ENCODE data around the gene EXO1. TPM values are rescaled to one million over a fixed set of nuclear protein-coding genes. Genes with fewer than 3 reads are reported as not detected.

EXO1 gene
- total and polyA plus RNA-seq, 9 donors = 0.12 to 1.3 (median 0.63) TPM

- Histone ChIP-seq H3K27ac (no peak overlapping the region), H3K4me3 (no peak overlapping the region), H3K4me1 (ENCODE audit: insufficient read depth) (no peaks in the 10 kb centered on the region), H3K36me3 (no peaks in the 10 kb centered on the region), H3K9me3 (no peaks in the 10 kb centered on the region), H3K27me3 (no peaks in the 10 kb centered on the region)
- WGBS, 3 donors = 59 to 70% (median 68%) methylated on average over 3 of the region's 3 CpGs
- DNase-seq = no peak
- TF ChIP-seq CTCF (IDR thresholded peaks at IDR 0.05) = no peak
- no peak for TF ChIP-seq POLR2A (IDR thresholded peaks at IDR 0.05)
- TF ChIP-seq EP300 (IDR thresholded peaks at IDR 0.05) = no peak
- intact Hi-C loops (cut with DNase I) = no loop called here
Measured at GRCh38 chr1:241817956-241818612, 29.9 kb upstream of the EXO1 start.

GRCh38 chr1:241819340-241819866, 28.6 kb upstream of the EXO1 start:
- no peak overlapping the region for H3K27ac ChIP-seq
- H3K36me3 ChIP-seq = no peaks in the 10 kb centered on the region
- no peak overlapping the region for H3K4me3 ChIP-seq
- WGBS, 3 donors = 87 to 89% (median 88%) methylated on average over 4 of the region's 4 CpGs
- H3K4me1 ChIP-seq (ENCODE audit: insufficient read depth) = no peaks in the 10 kb centered on the region
- no peaks in the 10 kb centered on the region for H3K9me3 ChIP-seq
- intact Hi-C loops (cut with DNase I) = no loop called here
- no peaks in the 10 kb centered on the region for H3K27me3 ChIP-seq
- DNase-seq = no peak
- TF ChIP-seq CTCF (IDR thresholded peaks at IDR 0.05) (no peak), EP300 (IDR thresholded peaks at IDR 0.05) (no peak), POLR2A (IDR thresholded peaks at IDR 0.05) (no peak)

GRCh38 chr1:241821363-241821762, 26.6 kb upstream of the EXO1 start:
- Histone ChIP-seq H3K9me3 (no peaks in the 10 kb centered on the region), H3K4me1 (ENCODE audit: insufficient read depth) (no peaks in the 10 kb centered on the region), H3K27me3 (no peaks in the 10 kb centered on the region), H3K4me3 (no peak overlapping the region), H3K36me3 (no peaks in the 10 kb centered on the region), H3K27ac (no peak overlapping the region)
- TF ChIP-seq EP300 (IDR thresholded peaks at IDR 0.05) = no peak
- no peak for TF ChIP-seq CTCF (IDR thresholded peaks at IDR 0.05)
- no peak for TF ChIP-seq POLR2A (IDR thresholded peaks at IDR 0.05)
- DNase-seq = no peak
- WGBS, 3 donors = 78 to 80% (median 80%) methylated on average over 4 of the region's 4 CpGs
- intact Hi-C loops (cut with DNase I) = no loop called here

- H3K36me3 ChIP-seq = no peaks in the 10 kb centered on the region
- TF ChIP-seq EP300 (IDR thresholded peaks at IDR 0.05) (no peak), POLR2A (IDR thresholded peaks at IDR 0.05) (no peak), CTCF (IDR thresholded peaks at IDR 0.05) (no peak)
- H3K4me1 ChIP-seq (ENCODE audit: insufficient read depth) = no peaks in the 10 kb centered on the region
- no peaks in the 10 kb centered on the region for H3K27me3 ChIP-seq
- no peak for DNase-seq
- intact Hi-C loops (cut with DNase I) = no loop called here
- no peak overlapping the region for H3K4me3 ChIP-seq
- no peak overlapping the region for H3K27ac ChIP-seq
- no peaks in the 10 kb centered on the region for H3K9me3 ChIP-seq
Measured at GRCh38 chr1:241822846-241823245, 25.2 kb upstream of the EXO1 start.

Measured in ovary (tissue), 9 donors.